Lower leg skin (tissue), 4 donors: Measurements from ENCODE around the gene SORCS2. TPM values are rescaled to one million over a fixed set of nuclear protein-coding genes. Genes with fewer than 3 reads are reported as not detected.

Experiments
- DNase-seq, 2 donors: peaks; one replicate each; pipeline ENCODE4 v3.0.0-alpha.2; 2019; ENCODE audit warnings: low spot score in 2 of 2
- H3K4me3 ChIP-seq: fragments of 200-600 bp; sonication (generic); 2 replicates; pipeline ENCODE4 v1.5.1; 2017; ENCODE audit warnings: mild to moderate bottlenecking, low read depth; ENCODE audit not compliant: poor library complexity, severe bottlenecking
- POLR2A ChIP-seq, 2 donors: fragments of 450-650 bp; IDR thresholded peaks; one replicate each; pipeline ENCODE4 v1.6.1; 2016 to 2017; ENCODE audit warnings: antibody characterized with exemption in 2 of 2, mild to moderate bottlenecking in 1 of 2, moderate library complexity in 1 of 2
- WGBS, 2 donors: methylation state at CpG; one replicate each; pipeline ENCODE4 v1.1.5; 2018; 5-methylcytosine and 5-hydroxymethylcytosine counted together
- intact Hi-C: fragments of 100-400 bp; cut with DNase I; formaldehyde crosslinking; loops from one replicate; pipeline ENCODE4 v1.15.0; 2023; ENCODE audit warnings: low total_unique reads
- total RNA-seq, 4 donors: library from RNA; depleted of rRNA; stranded (reverse); fragments of >200 nt; gene quantifications; one replicate each; pipeline ENCODE4 v1.1.0, GENCODE V29; 2016
- TF ChIP-seq, protein P1 (sequence below), 3 donors: fragments of 450-650 bp; IDR thresholded peaks; one replicate each; pipeline ENCODE4 v1.5.1; 2016; ENCODE audit warnings: antibody characterized with exemption in 3 of 3, mild to moderate bottlenecking in 3 of 3, moderate library complexity in 2 of 3

SORCS2 gene
- total RNA-seq, 4 donors from 2014 or later: 1.1 to 6.4 (median 1.5) TPM

DNA sequence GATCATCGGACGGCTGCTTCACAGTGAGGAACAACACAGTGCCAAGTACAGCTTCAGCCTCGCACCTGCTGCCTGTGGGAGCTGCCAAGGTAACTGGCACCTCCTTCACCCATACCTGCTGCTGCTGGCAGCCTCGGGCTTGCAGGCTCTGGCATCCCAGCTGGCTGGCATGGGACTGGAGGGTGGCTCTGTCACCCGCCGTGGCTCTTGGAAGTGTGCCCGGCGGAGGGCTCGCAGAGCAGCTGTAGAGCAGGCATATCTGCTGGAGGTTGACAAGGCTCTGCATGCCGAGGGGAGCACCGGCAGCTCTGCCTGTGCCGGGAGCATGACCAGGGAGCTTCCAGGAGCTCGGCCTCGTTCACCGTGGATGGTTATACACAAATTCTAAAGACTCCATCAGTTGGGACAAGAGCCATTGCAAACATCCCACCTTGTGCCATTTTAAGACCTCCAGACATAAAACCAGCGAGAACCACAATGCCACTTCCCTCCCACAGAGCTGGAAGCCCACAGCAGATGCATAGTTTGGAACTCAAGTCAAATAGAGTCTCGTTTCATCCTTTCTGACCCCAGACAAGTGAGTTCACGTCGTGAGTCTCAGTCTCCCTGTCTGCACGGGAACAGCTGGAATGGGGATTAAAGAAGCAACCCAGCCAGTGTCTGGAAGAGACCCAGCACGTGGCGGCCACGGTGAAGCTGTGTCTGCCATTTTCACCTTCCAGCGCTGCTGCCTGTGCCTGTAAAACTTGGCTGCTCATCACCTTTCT lies 326.7 kb downstream of the SORCS2 start:
- TF ChIP-seq POLR2A (IDR thresholded peaks at IDR 0.05): no peak
- TF ChIP-seq, protein P1, sequence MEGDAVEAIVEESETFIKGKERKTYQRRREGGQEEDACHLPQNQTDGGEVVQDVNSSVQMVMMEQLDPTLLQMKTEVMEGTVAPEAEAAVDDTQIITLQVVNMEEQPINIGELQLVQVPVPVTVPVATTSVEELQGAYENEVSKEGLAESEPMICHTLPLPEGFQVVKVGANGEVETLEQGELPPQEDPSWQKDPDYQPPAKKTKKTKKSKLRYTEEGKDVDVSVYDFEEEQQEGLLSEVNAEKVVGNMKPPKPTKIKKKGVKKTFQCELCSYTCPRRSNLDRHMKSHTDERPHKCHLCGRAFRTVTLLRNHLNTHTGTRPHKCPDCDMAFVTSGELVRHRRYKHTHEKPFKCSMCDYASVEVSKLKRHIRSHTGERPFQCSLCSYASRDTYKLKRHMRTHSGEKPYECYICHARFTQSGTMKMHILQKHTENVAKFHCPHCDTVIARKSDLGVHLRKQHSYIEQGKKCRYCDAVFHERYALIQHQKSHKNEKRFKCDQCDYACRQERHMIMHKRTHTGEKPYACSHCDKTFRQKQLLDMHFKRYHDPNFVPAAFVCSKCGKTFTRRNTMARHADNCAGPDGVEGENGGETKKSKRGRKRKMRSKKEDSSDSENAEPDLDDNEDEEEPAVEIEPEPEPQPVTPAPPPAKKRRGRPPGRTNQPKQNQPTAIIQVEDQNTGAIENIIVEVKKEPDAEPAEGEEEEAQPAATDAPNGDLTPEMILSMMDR (IDR thresholded peaks at IDR 0.05): no peak
- 43% methylated on average over 19 to 24 of the region's 24 CpGs for WGBS, 2 donors
- no peak for DNase-seq
- H3K4me3 ChIP-seq: no peak overlapping the region
- intact Hi-C loops: no loop called here

DNA sequence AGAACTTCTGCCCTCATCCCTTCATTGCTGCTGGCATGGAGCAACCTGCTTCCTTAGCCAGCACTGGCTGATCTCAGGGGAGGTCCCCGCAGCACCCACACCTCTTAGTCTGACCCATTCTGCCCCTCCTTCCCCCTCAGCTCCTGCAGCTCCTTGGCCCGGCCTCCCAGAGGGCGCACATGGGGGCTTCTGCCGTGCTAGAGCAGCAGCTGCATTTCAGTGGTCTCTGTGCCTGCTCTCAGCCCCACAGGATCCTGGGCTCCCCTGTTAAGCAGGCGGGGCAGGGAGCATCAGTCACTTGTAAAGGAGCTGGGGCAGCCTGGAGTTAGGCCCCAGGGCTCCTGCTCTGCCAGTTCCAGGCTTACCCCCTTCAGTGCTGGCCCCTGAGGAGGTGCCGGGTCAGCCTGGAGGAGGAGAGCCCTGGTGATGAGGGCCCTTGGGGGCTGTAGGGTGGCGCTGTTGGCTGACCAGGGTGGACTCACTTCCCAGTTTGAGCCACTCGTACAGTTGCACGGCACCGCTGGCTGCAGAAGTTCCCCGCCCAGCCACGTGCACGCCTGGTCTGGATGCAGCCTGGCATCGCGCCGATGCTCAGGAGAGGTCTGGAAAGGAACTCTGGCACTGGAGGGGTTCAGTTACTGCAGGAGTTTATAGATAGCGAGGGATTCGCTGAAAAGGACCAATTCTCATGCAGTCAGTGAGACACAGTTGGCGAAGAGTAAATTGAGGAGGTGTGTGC lies 327.5 kb downstream of the SORCS2 start:
- no peak for DNase-seq
- WGBS, 2 donors: 41 to 58% methylated on average over 13 to 19 of the region's 19 CpGs

DNA sequence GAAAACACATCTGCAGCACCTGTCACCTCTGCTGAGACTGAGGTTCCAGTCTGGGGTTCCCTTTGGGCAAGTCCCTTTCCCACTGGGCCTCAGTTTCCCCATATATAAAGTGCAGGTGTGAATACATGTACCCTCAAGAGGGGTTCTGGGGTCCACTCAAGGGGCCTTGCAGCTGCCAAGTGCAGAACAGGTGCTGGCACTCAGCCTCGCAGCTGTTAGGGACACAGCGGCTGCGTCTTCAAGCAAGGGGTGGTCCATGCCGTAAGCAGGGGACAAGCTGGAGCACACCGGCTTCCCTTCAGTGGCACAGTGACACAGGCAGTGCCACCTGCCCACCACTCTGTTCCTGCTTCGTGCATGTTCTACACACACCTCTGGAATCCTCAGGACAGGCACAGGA lies 329.3 kb downstream of the SORCS2 start:
- 49 to 78% methylated on average over 2 to 6 of the region's 6 CpGs for WGBS, 2 donors
- DNase-seq: no peak
- no peak for TF ChIP-seq POLR2A (IDR thresholded peaks at IDR 0.05)
- TF ChIP-seq, protein P1 (IDR thresholded peaks at IDR 0.05): no peak
- H3K4me3 ChIP-seq: no peak overlapping the region
- intact Hi-C loops: no loop called here

More for the DNA sequence above, 327.5 kb downstream of the SORCS2 start:
- TF ChIP-seq, protein P1 (IDR thresholded peaks at IDR 0.05): no peak
- TF ChIP-seq POLR2A (IDR thresholded peaks at IDR 0.05): no peak
- no peak overlapping the region for H3K4me3 ChIP-seq
- intact Hi-C loops: no loop called here

DNA sequence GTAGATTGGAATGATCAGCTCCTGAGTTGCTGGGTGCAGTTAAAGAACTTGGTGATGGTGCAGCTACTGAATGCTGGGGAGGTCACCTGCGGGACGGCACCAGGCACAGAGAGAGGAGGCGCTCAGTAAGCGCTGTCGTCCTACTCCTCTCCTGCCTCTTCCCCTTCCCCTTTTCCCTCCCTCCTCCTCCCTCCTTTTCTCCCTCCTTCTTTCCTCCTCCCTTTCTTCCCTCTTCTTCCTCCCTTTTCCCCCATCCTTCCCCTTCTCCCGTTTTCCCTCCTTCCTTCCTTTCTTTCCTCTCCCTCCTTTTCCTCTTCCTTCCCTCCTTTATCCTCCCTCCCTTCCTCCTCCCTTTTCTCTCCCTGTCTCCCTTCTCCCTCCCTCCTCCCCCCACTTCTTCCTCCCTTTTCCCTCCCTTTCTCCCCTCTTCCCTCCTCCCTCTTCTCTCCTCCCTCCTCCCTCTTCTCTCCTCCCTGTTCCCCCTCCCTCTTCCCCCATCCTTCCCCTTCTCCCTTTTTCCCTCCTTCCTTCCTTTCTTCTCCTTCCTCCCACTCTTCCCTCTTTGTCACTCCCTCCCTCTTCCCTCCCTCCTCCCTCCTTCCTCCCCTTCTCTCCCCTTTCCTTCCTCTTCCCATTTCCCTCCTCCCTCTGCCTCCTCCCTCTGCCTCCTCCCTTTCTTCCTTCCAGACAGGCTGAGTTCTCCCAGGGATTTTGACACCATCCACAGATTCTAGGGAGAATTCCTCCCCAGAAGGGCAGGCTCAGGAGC lies 330.3 kb downstream of the SORCS2 start:
- H3K4me3 ChIP-seq: no peak overlapping the region
- no peak for DNase-seq
- TF ChIP-seq, protein P1 (IDR thresholded peaks at IDR 0.05): no peak
- no peak for TF ChIP-seq POLR2A (IDR thresholded peaks at IDR 0.05)
- 69 to 71% methylated on average over 5 of the region's 6 CpGs for WGBS, 2 donors
- intact Hi-C loops: no loop called here

DNA sequence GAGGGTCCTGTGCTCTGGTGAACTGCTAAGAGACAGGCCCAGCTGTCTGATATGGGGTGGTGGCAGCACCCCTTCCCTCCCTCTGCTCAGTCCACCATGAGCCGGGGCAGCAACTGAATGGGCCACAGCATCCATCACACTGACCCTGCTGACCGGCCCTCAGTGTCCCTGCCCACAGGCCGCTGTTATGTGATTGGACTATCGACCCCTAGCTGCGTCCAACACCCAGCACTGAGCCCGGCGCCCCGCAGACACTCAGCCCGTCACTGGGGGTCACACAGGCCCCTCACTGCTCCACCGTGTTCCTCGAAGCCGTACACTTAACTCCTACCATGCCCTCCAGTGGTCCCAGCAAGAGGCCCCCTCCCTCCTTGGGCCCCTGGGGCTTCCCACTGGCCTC lies 331.2 kb downstream of the SORCS2 start:
- no peak for DNase-seq
- 90 to 93% methylated on average over 12 of the region's 12 CpGs for WGBS, 2 donors
- intact Hi-C loops: no loop called here
- TF ChIP-seq, protein P1 (IDR thresholded peaks at IDR 0.05): no peak
- no peak overlapping the region for H3K4me3 ChIP-seq
